Spleen (tissue), 11 donors: ENCODE measurements around the gene TMC7. TPM values are rescaled to one million over a fixed set of nuclear protein-coding genes. Genes with fewer than 3 reads are reported as not detected.

Experiments
- DNase-seq: peaks from one replicate; pipeline ENCODE4 v3.0.0-alpha.2; 2020
- H3K27ac ChIP-seq, 8 donors: fragments of 200-600 bp; sonication (generic) in 7 of 8; 1 replicate in 4 of 8; 2 replicates in 4 of 8; pipeline versions ENCODE4 v1.5.0 to v1.8.0; 2016 to 2021; ENCODE audit warnings: inconsistent platforms in 4 of 8, mild to moderate bottlenecking in 4 of 8, moderate library complexity in 1 of 8
- H3K27me3 ChIP-seq, 7 donors: fragments of 200-600 bp; sonication (generic) in 6 of 7; replicated peaks in 1 of 7; 1 replicate in 4 of 7; 2 replicates in 3 of 7; pipeline versions ENCODE4 v1.5.0 to v1.8.0; 2016 to 2021; ENCODE audit warnings: inconsistent platforms in 3 of 7, mild to moderate bottlenecking in 1 of 7
- H3K36me3 ChIP-seq, 6 donors: fragments of 200-600 bp; sonication (generic) in 5 of 6; 1 replicate in 4 of 6; 2 replicates in 2 of 6; pipeline versions ENCODE4 v1.5.0 to v1.8.0; 2016 to 2021; ENCODE audit warnings: inconsistent platforms in 2 of 6
- H3K4me1 ChIP-seq, 6 donors: fragments of 200-600 bp; sonication (generic) in 5 of 6; 1 replicate in 3 of 6; 2 replicates in 3 of 6; pipeline versions ENCODE4 v1.5.0 to v1.8.0; 2016 to 2021; ENCODE audit warnings: inconsistent platforms in 3 of 6
- H3K4me3 ChIP-seq, 8 donors: fragments of 200-600 bp; sonication (generic) in 7 of 8; 1 replicate in 4 of 8; 2 replicates in 4 of 8; pipeline versions ENCODE4 v1.5.0 to v1.8.0; 2016 to 2021; ENCODE audit warnings: inconsistent platforms in 4 of 8, mild to moderate bottlenecking in 4 of 8, moderate library complexity in 2 of 8
- H3K9me3 ChIP-seq, 8 donors: fragments of 200-600 bp; sonication (generic) in 7 of 8; 1 replicate in 4 of 8; 2 replicates in 4 of 8; pipeline versions ENCODE4 v1.5.0 to v1.8.0; 2016 to 2021; ENCODE audit warnings: inconsistent platforms in 4 of 8
- POLR2A ChIP-seq, 3 donors: fragments of 450-650 bp; IDR thresholded peaks; one replicate each; pipeline ENCODE4 v1.5.1; 2017; ENCODE audit warnings: antibody characterized with exemption in 3 of 3, mild to moderate bottlenecking in 1 of 3
- POLR2AphosphoS5 ChIP-seq, 3 donors: sonication (generic); formaldehyde crosslinking; IDR thresholded peaks; one replicate each; pipeline ENCODE4 v1.5.1; 2017; ENCODE audit warnings: antibody characterized with exemption in 3 of 3
- WGBS, 5 donors: extraction: QIAGEN DNeasy Blood & Tissue Kit in 3 of 5; methylation state at CpG; one replicate each; pipeline versions ENCODE4 v1.1.5 to v1.1.7; 2013 to 2018; 5-methylcytosine and 5-hydroxymethylcytosine counted together
- intact Hi-C: fragments of 100-400 bp; cut with DNase I; formaldehyde crosslinking; loops from one replicate; pipeline ENCODE4 v1.15.0; 2023; ENCODE audit warnings: low total_unique reads
- polyA plus RNA-seq, 3 donors: library from polyadenylated mRNA; stranded (reverse); fragments of 200-250 nt; gene quantifications; one replicate each; pipeline ENCODE4 v1.2.1, GENCODE V29; 2013
- total RNA-seq, 7 donors: library from RNA; depleted of rRNA in 3 of 7; stranded (reverse); fragments of >200 nt in 3 of 7; fragmentation: NEBNext Ultra II Directional in 4 of 7; extraction: Animal tissue kit (Norgen Biotek cat#: 25700) in 4 of 7; gene quantifications; one replicate each; pipeline versions ENCODE4 v1.1.0 to v1.2.1, GENCODE V29; 2016 to 2021
- TF ChIP-seq, protein P1 (sequence below), 11 experiments: fragments of 200-600 bp in 7 of 11; fragments of 450-650 bp in 4 of 11; sonication (generic) in 4 of 11; IDR thresholded peaks in 8 of 11; conservative IDR thresholded peaks in 3 of 11; 1 replicate in 7 of 11; 2 replicates in 4 of 11; pipeline versions ENCODE4 v1.4.0 to v1.8.0; 2016 to 2021; ENCODE audit warnings: antibody characterized with exemption in 11 of 11, inconsistent platforms in 4 of 11, mild to moderate bottlenecking in 1 of 11
- donor health status: healthy with polysubstance abuse.
- donor health status: DM: no; HTN: no; CAD: no; lungs with moderate emphysema.
- donor health status: DM: no; HTN: no; CAD: no.
- donor health status: Bipolar disorder and iron deficiency.
- donor health status: healthy.
- donor health status: DM: no; HTN: no; CAD: no.
- donor health status: DM: yes; HTN: yes; CAD: no.

The TMC7 gene
- total and polyA plus RNA-seq, 10 donors: 0.15 to 0.60 (median 0.37) TPM

DNA sequence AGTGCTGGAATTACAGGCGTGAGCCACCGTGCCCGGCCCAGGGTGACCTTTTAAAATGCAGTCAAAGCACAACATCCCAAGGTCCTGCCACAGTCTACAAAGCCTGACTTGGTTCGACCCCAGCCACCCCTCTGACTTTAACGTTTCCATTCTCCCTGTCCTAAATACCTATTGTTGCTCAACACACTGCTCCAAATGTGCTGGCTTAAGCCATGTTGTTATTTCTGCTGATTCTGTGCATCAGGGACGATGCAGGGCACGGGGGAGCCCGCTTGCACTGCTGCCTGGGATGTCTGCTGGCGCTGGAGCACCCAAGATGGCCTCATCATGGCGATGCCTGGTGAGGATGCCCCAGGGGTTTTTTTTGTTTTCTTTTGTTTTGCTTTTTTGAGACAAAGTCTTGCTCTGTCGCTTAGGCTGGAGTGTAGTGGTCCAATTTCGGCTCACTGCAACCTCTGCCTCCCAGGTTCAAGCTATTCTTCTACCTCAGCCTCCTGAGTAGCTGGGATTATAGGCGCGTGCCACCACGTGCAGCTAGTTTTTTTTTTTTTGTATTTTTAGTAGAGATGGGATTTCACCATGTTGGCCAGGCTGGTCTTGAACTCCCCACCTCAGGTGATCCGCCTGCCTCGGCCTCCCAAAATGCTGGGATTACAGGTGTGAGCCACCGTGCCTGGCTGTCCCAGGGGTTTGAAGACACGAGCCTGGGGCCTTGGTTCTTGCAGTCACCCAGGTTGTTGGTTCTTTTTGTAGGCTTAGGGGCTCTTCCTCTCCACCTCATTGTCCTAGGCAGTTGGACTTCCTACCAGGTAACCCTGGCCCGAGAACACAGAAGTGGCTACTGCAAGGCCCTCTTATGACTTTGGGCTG, 22.9 kb downstream of the TMC7 start:
- Histone ChIP-seq H3K9me3 (peaks cover 0 to 12% (median 9%) of the 10 kb centered on the region in 8 donors), H3K4me3 (no peak overlapping the region), H3K27ac (no peak overlapping the region), H3K36me3 (no peaks in the 10 kb centered on the region), H3K4me1 (no peaks in the 10 kb centered on the region), H3K27me3 (no peaks in the 10 kb centered on the region)
- no peak for TF ChIP-seq POLR2AphosphoS5 (IDR thresholded peaks at IDR 0.05)
- TF ChIP-seq POLR2A (IDR thresholded peaks at IDR 0.05): no peak
- TF ChIP-seq, protein P1, sequence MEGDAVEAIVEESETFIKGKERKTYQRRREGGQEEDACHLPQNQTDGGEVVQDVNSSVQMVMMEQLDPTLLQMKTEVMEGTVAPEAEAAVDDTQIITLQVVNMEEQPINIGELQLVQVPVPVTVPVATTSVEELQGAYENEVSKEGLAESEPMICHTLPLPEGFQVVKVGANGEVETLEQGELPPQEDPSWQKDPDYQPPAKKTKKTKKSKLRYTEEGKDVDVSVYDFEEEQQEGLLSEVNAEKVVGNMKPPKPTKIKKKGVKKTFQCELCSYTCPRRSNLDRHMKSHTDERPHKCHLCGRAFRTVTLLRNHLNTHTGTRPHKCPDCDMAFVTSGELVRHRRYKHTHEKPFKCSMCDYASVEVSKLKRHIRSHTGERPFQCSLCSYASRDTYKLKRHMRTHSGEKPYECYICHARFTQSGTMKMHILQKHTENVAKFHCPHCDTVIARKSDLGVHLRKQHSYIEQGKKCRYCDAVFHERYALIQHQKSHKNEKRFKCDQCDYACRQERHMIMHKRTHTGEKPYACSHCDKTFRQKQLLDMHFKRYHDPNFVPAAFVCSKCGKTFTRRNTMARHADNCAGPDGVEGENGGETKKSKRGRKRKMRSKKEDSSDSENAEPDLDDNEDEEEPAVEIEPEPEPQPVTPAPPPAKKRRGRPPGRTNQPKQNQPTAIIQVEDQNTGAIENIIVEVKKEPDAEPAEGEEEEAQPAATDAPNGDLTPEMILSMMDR (IDR thresholded peaks at IDR 0.05 in 8 of 11, conservative IDR thresholded peaks at IDR 0.05 in 3 of 11): no peak
- intact Hi-C loops: no loop called here
- WGBS, 5 donors: 88 to 93% (median 90%) methylated on average over 20 of the region's 20 CpGs
- DNase-seq: peak; percentile 34

DNA sequence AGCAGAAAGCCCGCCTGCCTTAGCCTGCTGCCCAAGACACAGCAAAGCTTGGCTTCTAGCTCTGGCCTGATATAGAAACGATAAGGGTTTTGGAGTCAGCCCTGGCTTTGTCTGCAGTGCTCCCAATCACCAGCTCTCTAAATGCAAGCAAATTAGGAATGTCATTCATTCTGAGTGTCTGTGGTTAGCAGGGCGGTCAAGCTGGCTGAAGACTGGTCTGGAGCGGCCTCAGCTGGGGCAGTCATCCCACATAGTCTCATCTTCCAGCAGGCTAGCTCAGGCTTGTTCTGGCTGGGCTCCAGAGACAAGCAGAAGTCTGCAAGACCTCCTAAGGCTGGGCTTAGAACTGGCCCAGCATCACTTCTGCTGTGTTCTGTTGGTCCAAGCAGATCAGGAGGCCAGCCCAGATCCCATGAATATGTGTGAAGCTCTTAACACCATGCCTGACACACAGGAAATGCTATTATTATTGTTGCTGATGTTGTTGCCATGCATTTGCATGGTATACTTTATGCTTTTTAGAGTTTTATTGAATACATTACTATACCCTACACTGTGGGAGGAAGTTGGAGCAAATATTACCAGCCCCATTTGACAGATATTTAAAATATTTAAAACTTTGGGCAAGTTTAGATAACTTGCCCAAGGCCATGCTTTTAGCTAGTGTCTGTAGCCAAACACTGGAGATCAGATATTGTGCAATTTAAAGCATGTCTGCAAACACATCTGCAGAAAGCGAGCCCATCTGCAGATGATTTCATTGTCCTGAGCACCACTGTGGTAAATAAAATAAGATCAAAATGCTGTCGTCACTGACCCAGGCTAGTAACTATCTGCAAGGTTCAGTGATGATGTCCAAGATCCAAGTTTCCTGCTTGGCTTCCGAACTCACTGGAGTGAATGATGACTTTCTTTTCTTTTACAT, 24.8 kb downstream of the TMC7 start:
- no peaks in the 10 kb centered on the region for H3K27me3 ChIP-seq
- peak; percentile 31 for DNase-seq
- H3K4me3 ChIP-seq: no peak overlapping the region
- H3K36me3 ChIP-seq: no peaks in the 10 kb centered on the region
- TF ChIP-seq, protein P1 (IDR thresholded peaks at IDR 0.05 in 8 of 11, conservative IDR thresholded peaks at IDR 0.05 in 3 of 11): no peak
- no peak for TF ChIP-seq POLR2AphosphoS5 (IDR thresholded peaks at IDR 0.05)
- TF ChIP-seq POLR2A (IDR thresholded peaks at IDR 0.05): no peak
- peaks cover 0 to 12% (median 9%) of the 10 kb centered on the region in 8 donors for H3K9me3 ChIP-seq
- no peak overlapping the region for H3K27ac ChIP-seq
- 76 to 87% (median 84%) methylated on average over 7 of the region's 7 CpGs for WGBS, 5 donors
- no peaks in the 10 kb centered on the region for H3K4me1 ChIP-seq
- intact Hi-C loops: no loop called here

DNA sequence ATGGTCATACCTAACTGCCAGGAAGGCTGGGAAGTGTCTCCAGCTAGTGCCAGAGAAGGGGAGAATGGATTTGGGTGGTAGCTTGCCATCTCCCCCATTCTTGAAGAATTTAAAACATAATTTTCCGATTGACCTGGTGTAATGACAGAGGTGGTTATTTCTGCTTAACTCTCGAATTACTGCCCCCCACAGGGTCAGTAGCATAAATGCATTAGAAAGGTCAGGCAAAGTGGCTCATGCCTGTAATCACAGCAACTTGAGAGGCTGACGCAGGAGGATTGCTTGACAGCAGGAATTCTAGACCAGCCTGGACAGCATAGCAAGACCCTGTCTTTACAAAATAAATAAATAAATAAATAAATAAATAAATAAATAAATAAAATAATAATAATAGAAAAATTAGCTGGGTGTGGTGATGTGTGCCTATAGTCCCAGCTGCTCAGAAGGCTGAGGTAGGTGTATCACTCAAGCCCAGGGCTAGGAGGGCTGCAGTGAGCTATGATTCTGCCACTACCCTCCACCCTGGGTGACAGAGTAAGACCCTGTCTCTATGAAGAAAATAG, 27.5 kb downstream of the TMC7 start:
- 75 to 94% (median 78%) methylated on average over 3 of the region's 3 CpGs for WGBS, 5 donors
- intact Hi-C loops: no loop called here
- TF ChIP-seq, protein P1 (IDR thresholded peaks at IDR 0.05 in 8 of 11, conservative IDR thresholded peaks at IDR 0.05 in 3 of 11): no peak
- TF ChIP-seq POLR2AphosphoS5 (IDR thresholded peaks at IDR 0.05) (no peak), POLR2A (IDR thresholded peaks at IDR 0.05) (no peak)

More for the DNA sequence above, 27.5 kb downstream of the TMC7 start:
- Histone ChIP-seq H3K4me1 (no peaks in the 10 kb centered on the region), H3K9me3 (peaks cover 0 to 12% (median 9%) of the 10 kb centered on the region in 8 donors), H3K4me3 (no peak overlapping the region), H3K27ac (no peak overlapping the region), H3K36me3 (no peaks in the 10 kb centered on the region), H3K27me3 (no peaks in the 10 kb centered on the region)
- no peak for DNase-seq
